Activated CD4-positive, CD25-positive, alpha-beta regulatory T cell treated with anti-CD3 and anti-CD28 coated beads, Interleukin-2, amount 50 U/mL, for 16 hours (primary cell): ENCODE data around the gene CLIP1.
"Not testable (repeated sequence)": the region's sequence is repeated elsewhere in the genome, so short reads cannot be mapped to it uniquely, and the experiment has no call there.

ENCODE experiments used
- DNase-seq: peaks from one replicate; pipeline ENCODE4 v3.0.0-alpha.2; 2020; ENCODE audit warnings: low read depth, low spot score

CLIP1 gene

DNA sequence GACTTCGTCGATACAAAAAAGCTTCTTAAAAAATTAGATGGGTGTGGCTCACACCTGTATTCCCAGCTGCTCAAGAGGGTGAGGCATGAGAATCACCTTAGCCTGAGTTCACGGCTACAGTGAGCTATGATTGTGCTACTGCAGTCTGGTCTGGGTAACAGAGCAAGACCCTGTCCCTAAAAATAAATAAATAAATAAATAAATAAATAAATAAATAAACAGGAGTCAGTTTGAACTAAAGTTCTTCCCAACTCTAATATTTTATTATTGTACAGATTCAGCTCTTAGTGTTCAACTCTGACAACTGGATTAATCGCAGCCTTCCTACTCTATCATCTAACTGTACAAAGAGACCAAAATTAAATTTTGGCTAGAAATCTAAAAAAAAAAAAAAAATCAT lies 12.7 kb upstream of the CLIP1 start:
- no peak for DNase-seq

DNA sequence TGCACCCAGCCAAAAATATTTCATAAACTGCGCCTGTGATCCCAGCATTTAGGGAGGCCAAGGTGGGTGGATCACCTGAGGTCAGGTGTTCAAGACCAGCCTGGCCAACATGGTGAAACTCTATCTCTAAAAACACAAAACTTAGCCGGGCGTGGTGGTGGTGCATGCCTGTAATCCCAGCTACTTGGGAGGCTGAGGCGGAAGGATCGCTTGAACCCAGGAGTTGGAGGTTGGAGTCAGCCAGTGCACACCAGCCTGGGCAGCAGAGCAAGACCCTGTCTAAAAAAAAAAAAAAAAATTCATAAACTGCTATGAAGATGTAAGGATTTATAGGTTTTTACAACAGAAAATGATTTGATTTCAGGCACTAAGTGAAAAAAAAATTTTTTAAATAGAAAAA lies 6.6 kb upstream of the CLIP1 start:
- DNase-seq, result not testable (repeated sequence)

DNA sequence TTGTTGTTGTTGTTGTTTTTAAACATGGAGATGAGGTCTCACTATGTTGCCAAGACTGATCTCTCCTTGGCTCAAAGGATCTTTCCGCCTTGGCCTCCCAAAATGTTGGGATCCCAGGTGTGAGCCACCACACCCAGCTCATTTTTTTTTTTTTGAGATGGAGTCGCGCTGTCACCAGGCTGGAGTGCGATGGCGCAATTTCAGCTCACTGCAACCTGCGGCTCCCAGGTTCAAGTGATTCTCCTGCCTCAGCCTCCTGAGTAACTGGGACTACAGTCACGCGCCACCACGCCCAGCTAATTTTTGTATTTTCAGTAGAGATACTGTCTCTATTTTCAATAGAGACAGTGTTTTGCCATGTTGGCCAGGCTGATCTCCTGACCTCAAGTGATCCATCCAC lies 4.9 kb upstream of the CLIP1 start:
- no peak for DNase-seq

DNA sequence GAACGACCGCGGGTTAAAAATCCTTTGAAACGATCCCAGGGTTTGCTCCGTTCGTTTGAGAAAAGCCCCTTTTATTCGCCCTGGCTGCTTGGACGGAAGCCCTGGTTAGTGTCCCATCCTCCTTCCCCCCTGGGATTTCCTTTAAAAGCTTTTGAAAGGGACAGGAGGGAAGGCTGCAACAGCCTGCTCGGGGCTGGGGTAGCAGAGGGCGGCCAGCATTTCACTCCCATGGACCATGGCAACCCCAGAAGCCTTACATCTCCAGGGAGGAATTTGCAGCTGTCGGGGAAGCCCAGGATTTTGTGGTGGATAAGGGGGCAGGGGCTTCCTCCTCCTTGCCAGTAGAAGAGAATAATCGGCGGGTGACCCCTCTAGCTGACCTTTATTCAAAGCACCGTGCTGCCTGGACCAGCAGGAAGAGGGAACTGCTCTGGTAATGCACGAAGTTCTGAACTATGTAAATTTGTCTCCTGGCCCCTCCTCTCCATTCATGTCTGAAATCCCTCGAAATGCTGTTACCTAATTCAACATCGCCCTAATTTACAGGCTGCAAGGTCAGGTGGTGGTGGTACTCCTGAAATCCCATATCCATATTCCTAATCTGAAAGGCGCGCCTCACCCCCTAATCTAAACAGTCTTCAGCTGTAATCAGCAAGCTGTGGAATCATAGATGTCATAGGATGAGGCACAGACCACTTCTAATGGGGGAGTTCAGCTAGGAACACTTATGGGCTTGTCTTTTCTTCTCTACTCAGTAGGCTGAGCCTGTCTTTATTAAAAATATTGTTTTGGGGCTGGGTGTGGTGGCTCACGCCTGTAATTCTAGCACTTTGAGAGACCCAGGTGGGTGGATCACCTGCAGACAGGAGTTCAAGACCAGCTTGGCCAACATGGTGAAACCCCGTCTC lies 1.0 kb upstream of the CLIP1 start:
- DNase-seq, result no peak

DNA sequence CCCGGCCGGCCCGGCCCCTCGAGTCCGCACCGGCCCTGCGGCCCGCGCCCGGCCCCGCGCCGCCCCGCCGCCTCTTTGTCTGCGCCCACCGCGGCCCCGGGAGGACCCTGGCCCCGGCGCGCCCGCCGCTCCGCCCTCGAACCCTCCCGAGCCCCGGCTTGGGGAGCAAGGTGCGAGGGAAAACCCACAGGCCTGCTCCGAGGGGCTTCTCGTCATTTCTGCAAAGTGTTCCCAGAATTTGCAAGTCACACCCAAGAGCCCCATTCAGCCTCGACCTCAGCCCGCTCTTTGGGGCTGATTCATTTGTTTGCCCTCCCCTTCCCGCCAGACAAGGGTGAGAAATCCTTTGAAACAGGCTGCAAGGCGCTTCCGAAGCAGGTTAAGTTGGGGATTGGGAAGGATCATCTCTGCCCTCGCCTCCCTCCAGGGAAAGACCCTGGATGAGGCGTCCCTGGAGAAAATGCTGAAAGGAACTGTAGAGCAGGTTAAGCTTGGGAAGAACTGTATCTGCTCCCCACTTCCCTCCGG lies 325 bp upstream of the CLIP1 start:
- DNase-seq, result no peak

DNA sequence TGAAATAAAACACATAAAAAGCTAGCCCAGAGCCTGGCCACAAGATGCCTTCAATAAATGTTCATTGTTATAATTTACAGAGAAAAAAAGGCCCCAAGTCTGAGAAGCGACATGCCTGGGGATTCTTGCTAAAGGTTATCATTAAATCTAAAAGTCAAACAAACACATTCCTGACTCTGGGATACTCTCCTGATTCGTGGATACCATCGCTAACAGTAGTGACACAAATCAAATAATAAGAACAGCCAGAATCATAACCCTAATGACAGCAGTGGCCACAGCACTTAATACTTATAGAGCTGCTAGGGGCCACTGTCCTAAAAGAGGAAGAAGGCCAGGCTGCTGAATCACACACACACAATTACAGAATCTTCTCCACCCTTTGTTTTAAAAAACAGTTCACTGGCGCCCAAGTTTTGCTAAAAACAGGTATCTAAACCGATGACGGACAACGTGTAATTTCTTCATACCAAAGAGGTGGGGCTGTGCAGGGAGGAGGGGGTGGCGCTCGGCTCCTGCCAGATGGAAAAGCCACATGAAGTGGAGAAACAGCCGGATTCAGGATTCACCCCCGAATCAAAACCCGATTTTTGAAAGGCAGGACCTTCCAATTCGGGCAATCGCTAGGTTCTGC lies 1.2 kb downstream of the CLIP1 start:
- DNase-seq, result no peak

DNA sequence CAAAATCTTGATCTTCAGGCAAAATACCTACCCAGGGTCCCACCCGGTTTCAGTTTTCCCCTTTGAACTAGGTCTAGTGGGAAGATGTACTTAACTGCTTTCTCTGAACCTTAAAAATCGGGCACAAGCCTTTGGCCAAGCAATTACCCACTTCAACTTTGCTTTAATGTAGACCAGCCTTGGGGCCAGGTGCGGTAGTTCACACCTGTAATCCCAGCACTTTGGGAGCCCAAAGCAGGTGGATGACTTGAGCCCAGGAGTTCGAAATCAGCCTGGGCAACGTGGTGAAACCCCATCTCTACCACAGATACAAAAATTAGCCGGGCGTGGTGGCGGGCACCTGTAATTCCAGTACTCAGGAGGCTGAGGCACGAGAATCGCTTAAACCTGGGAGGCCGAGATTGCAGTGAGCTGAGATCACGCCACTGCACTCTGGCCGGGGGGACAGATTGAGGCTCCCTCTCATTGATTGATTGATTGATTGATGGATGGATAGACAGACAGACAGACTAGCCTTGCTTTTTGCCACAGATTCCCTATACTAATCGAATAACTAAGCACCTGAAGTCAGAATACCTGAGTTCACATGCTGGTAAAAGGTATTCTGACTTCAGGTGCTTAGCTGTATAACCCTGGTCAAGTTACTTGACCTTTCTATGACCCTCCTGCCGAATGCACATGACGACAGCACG lies 1.9 kb downstream of the CLIP1 start:
- DNase-seq, result no peak

DNA sequence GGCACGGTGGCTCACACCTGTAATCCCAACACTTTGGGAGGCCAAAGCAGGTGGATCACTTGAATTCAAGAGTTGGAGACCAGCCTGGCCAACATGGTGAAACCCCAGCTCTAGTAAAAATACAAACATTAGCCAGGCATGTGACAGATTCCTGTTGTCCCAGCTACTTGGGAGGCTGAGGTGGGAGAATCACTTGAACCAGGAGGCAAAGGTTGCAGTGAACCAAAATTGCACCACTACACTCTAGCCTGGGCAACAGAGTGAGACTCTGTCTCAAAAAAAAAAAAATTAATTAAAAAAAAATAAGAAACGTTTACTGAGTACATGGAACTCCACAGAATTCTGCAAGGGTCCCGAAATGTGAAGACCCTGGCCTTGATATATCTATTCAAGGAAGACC lies 3.4 kb downstream of the CLIP1 start:
- DNase-seq, result not testable (repeated sequence)

DNA sequence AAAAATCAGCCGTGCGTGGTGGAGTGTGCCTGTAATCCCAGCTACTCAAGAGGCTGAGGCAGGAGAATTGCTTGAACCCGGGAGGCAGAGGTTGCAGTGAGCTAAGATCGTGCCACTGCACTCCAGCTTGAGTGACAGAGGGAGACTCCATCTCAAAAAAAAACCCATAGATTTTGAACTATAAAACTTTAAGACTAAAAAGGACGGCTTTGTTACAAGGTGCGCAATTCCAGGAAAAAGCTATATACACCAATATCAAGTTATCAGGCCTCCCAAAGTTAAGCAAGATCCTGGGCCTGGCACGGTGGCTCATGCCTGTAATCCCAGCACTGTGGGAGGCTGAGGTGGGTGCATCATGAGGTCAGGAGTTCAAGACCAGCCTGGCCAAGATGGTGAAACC lies 6.8 kb downstream of the CLIP1 start:
- DNase-seq, result not testable (repeated sequence)

DNA sequence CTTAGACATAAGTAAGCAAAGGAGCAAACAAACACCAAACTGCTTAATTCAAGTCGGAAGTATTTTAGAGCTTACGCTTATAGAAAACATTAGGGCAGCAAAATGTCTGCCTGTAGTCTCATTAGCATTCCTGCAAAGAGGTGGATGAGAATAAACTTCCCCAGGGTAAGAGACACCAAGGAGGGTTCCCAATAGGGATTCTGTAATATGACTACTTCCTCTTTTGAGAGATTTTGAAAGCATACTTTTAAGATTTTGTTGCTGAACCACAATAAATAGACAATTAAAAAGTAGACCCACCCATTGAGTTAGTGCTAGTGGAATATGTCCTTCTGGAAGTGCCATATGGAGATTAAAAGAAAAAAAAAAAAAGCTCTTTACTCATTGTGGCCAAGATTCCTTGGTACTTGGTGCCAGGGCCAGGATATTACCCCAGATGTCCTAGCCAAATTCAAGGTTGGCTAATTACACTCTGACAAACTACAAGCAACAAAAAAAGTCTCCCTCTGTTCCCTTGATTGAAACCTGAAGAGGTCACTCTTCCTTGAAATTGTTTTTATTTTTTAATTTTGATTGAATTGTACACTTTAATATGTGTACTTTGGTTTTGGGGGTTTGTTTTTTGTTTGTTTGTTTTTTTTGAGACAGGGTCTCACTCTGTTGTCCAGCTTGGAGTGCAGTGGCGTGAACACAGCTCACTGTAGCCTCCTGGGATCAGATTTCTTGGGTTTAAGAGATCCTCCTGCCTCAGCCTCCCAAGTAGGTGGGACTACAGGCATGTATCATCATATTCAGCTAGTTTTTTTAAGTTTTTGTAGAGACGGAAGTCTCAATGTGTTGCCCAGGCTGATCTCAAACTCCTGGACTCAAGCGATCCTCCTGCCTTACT lies 8.7 kb downstream of the CLIP1 start:
- DNase-seq, result no peak

DNA sequence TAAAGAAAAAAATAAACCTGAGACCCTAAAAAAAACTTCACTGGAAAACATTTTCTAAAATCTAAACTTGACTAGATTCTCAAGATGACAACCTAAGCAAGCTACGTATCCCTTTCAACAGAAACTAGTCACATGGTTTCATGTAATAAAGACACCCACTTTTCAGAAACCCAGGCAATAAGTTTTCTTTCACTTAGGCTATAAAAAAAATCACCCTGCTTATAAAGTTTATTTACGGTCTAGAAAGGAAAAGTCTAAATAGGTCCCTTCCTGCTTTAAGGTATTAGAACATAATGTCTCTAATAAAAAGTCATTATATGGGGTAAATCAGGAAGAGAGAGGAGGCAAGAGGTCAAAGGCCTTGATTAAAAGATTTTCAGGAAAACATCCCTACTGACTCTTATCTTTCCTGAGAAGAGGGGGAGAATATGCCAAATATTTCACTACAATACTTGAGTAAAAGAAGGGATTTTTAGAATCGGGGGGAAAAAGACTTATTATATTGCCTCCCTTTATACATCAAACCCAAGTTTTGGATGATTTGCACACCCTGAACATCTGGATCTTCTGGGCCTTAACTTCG lies 9.5 kb downstream of the CLIP1 start:
- DNase-seq, result no peak

DNA sequence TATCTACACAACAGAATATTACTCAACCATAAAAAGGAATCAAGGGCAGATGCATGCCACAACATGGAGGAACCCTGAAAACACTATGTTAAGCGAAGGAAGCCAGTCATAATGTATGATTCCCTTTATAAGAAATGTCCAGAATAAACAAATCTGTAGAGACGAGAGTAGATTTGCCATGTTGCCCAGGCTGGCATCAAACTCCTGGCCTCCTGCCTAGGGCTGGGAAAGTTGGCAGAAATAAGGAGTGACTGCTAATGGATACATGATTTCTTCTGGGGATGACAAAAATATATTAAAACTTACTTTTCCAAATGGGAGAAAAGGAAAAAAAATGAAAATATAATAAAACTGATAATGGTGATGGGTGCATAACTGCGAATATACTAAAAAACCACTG lies 10.9 kb downstream of the CLIP1 start:
- DNase-seq, result no peak

DNA sequence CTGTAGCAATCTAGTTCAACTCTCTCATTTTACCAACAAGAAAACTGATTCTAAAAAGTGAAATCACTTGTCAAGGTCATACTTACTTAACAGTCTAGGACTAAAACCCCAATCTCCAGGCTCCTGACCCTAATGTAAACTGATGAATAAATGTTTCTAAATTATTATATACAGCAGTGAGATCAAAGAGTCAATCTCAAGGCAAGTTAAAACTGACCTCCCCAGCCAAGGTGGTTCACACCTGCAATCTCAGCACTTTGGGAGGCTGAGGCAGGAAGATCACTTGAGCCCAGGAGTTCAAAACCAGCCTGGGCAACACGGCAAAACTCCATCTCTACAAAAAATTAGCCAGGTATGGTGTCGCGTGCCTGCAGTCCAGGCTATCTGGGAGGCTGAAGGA lies 15.3 kb downstream of the CLIP1 start:
- DNase-seq, result no peak

DNA sequence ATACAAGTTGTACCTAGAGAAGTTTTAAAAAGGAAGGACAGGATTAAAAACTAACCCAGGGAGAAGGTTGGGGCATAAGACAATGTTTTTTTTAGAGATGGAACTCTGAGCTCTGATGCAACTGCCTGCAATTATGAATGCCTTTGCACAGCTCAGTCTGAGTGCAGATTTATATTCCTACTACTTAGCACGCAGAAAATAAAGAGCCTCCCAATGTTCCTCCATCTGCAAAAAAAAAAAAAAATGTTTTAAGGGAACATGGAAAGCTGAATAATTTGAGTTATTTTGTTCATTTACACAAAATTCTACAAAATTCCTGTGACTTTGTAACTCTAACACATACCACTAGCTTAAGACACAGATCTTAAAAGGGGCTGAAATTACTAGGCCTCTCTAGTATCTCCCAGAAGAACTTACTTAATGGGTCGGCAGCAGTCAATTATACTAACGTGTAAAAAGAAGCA lies 15.7 kb downstream of the CLIP1 start:
- DNase-seq, result no peak

DNA sequence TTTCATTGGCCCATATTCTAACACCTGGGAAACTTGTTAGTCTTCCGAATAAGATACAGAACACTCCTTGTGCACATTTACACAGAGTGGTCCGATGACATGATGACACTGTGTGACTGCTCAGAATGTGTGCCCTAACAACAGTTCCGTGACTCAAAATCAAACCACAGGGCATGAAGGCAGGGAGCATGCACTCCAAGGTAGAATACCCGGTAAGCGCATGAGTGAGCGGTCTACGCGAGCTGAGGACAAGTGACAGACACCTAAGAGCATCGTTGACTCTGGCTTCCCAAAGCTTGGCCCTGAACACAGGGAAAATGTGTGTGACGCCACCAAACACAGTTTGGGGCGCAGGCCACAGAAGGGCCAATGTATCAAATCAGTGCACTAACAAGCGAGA lies 18.6 kb downstream of the CLIP1 start:
- DNase-seq, result no peak

DNA sequence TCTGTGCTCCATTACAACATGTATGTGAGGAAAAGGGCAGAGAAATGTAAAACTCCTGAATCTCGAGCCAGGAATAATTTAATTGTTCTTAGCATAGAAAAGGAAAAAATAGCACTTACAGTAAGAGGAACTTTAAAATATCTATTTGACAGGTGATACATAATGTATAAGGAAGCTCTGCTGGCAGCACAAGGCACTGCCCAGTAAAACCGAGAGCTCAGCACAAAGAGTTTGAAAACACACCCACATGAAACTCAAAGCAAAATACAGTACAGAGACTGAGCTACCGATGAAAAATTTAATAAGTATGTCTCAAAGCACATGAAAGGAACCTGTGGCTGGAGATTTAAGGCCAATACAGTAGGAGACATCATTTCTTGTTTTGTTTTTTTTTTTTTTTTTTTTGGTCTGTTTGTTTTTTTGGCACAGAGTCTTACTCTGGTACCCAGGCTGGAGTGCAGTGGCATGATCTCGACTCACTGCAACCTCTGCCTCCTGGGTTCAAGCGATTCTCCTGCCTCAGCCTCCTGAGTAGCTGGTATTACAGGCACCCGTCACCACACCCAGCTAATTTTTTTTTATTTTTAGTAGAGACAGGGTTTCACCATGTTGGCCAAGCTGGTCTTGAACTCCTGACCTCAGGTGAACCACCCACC lies 19.2 kb downstream of the CLIP1 start:
- DNase-seq, result no peak

DNA sequence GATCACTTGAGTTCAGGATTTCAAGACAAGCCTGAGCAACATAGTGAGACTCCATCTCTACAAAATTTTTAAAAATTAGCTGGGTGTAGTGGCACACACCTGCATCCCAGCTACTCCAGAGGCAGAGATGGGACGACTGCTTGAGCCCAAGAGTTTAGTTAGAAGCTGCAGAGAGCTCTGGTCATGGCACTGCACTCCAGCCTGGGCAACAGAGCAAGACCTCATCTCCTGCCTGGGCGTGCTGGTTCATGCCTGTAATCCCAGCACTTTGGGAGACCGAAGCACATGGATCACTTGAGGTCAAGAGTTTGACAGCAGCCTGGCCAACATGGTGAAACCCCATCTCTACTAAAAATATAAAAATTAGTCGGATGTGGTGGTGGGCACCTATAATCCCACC lies 20.2 kb downstream of the CLIP1 start:
- DNase-seq, result no peak

DNA sequence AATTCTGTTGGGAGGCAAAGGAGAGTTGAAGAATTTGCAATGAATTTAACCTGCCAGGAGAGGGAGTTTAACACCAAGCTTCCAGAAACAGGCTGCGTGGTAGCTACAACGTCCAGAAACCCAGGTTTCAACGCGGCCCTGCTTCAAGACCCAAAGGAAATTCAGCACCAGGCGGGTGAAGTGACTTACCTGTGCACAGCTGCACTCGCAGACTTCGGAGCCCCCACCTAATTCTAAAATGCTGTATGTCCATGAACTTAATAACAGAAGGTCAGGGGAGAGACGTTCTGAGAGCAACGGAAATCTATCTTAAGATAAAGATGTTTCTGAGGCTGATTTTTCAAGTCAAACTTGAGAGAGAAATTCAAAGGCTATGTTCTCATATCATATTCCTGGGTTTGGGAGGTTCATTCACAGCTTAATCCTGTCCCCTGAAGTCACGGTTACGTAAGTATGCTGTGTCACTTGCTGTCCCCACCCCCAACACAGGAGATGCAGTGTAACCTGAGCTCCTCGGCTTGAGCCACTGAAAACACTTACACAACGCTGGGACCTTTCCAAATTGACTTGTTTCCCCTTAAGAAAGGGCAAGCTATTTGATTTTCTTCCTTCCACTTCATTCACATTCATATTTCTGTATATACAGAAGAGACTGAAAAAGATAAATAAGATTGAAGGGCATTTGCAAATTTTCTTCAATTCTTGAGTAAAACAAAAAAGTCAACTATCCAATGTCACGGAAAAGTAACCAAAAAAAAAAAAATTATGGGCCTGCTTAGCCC lies 22.7 kb downstream of the CLIP1 start:
- DNase-seq, result no peak

DNA sequence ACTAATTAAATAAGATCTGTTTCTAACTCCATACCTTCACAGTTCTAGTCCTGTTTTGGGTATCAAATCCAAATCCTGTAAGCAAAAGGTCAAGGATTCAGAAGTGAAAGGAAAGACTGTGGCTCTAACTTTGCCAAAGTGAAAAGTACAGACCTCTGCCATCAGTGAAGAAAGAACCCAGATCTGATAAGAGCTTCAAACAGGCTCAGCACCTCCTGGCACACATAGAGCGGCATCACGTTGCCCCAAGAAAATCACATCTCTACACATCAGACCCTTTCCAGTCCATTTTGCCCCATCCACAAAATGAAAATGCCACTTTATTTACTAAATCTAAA lies 23.2 kb downstream of the CLIP1 start:
- no peak for DNase-seq

DNA sequence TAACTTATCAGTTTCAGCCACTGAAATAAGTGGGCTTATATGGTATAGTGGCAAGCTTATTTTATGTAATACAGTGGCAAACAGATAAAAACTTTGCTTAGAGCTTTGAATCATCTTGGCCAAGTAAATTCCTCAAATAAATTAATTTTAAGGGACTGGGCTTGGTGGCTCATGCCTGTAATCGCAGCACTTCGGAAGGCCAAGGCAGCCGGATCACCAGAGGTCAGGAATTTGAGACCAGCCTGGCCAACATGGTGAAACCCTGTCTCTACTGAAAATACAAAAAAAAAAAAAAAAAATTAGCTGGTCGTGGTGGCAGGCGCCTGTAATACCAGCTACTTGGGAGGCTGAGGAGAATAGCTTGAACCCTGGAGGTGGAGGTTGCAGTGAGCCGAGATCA lies 24.5 kb downstream of the CLIP1 start:
- not testable (repeated sequence) for DNase-seq
